ENCODE measurements around the gene ASB5. TPM values are rescaled to one million over a fixed set of nuclear protein-coding genes. Genes with fewer than 3 reads are reported as not detected.

The ASB5 gene
- total RNA-seq, 6 experiments from 2014 or later: 0.19 to 0.23 TPM; not detected in 4

- 51% methylated on average over 7 of the region's 7 CpGs for WGBS (ENCODE audit: insufficient coverage, low coverage, low lambda C conversion rate, missing lambda C conversion rate)
- no peaks in the 10 kb centered on the region for H3K27me3 ChIP-seq
- ATAC-seq (no peak), DNase-seq (no peak)
- no peaks in the 10 kb centered on the region for H3K36me3 ChIP-seq
- intact Hi-C loops (cut with DNase I): no loop called here
- no peaks in the 10 kb centered on the region for H3K4me1 ChIP-seq
- TF ChIP-seq POLR2A (IDR thresholded peaks at IDR 0.05): no peak
- no peak for TF ChIP-seq CTCF (IDR thresholded peaks at IDR 0.05)
- no peaks in the 10 kb centered on the region for H3K9me3 ChIP-seq
- no peak overlapping the region for H3K4me3 ChIP-seq
- no peak overlapping the region for H3K27ac ChIP-seq
Observed at GRCh38 chr4:176210579-176211296, 58.3 kb downstream of the ASB5 start.

GRCh38 chr4:176210101-176210500 is 58.9 kb downstream of the ASB5 start:
- no peak for DNase-seq
- H3K4me3 ChIP-seq: no peak overlapping the region
- no peak for ATAC-seq
- 48% methylated on average over 3 of the region's 3 CpGs for WGBS (ENCODE audit: insufficient coverage, low coverage, low lambda C conversion rate, missing lambda C conversion rate)
- H3K27ac ChIP-seq: no peak overlapping the region
- no peaks in the 10 kb centered on the region for H3K9me3 ChIP-seq
- H3K36me3 ChIP-seq: no peaks in the 10 kb centered on the region
- H3K4me1 ChIP-seq: no peaks in the 10 kb centered on the region
- intact Hi-C loops (cut with DNase I): no loop called here
- TF ChIP-seq POLR2A (IDR thresholded peaks at IDR 0.05): no peak
- TF ChIP-seq CTCF (IDR thresholded peaks at IDR 0.05): no peak
- no peaks in the 10 kb centered on the region for H3K27me3 ChIP-seq

GRCh38 chr4:176209535-176209934 is 59.5 kb downstream of the ASB5 start:
- Histone ChIP-seq H3K36me3 (no peaks in the 10 kb centered on the region), H3K9me3 (no peaks in the 10 kb centered on the region), H3K27me3 (no peaks in the 10 kb centered on the region), H3K27ac (no peak overlapping the region), H3K4me1 (no peaks in the 10 kb centered on the region), H3K4me3 (no peak overlapping the region)
- WGBS (ENCODE audit: insufficient coverage, low coverage, low lambda C conversion rate, missing lambda C conversion rate): 64% methylated on average over 4 of the region's 4 CpGs
- no peak for TF ChIP-seq POLR2A (IDR thresholded peaks at IDR 0.05)
- no peak for TF ChIP-seq CTCF (IDR thresholded peaks at IDR 0.05)
- no peak for DNase-seq
- intact Hi-C loops (cut with DNase I): no loop called here
- no peak for ATAC-seq

- ATAC-seq: no peak
- no peaks in the 10 kb centered on the region for H3K27me3 ChIP-seq
- H3K27ac ChIP-seq: no peak overlapping the region
- TF ChIP-seq POLR2A (IDR thresholded peaks at IDR 0.05) (no peak), CTCF (IDR thresholded peaks at IDR 0.05) (no peak)
- 82% methylated on average over 5 of the region's 5 CpGs for WGBS (ENCODE audit: insufficient coverage, low coverage, low lambda C conversion rate, missing lambda C conversion rate)
- H3K4me3 ChIP-seq: no peak overlapping the region
- H3K9me3 ChIP-seq: no peaks in the 10 kb centered on the region
- no peaks in the 10 kb centered on the region for H3K4me1 ChIP-seq
- intact Hi-C loops (cut with DNase I): no loop called here
- H3K36me3 ChIP-seq: no peaks in the 10 kb centered on the region
- no peak for DNase-seq
Observed at GRCh38 chr4:176207839-176208238, 61.2 kb downstream of the ASB5 start.
